NCI-H526 treated with DMSO at 0.1 percent for 48 hours (cell line): Measurements from ENCODE around the gene MED27.

Experiments used
- DNase-seq: peaks from one replicate; lab custom pipeline; 2025; lab: John Stamatoyannopoulos, UW

MED27 gene

DNA sequence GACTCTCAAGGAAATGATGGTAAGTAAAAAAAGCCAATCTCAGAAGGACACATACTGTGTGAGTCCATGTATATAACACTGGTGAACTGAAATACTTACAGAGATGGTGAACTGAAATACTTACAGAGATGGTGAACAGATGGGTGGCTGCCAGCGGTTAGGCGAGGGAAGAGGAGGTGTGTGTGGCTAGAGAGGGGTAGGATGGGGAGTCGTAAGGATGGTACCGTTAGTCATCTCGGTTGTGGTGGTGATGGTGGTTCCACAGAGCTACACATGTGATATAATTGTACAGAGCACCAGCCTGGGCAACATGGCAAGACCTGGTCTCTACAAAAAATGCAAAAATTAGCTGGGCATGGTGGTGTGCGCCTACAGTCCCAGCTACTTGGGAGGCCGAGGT is 226.2 kb downstream of the MED27 start:
- DNase-seq, result no peak

DNA sequence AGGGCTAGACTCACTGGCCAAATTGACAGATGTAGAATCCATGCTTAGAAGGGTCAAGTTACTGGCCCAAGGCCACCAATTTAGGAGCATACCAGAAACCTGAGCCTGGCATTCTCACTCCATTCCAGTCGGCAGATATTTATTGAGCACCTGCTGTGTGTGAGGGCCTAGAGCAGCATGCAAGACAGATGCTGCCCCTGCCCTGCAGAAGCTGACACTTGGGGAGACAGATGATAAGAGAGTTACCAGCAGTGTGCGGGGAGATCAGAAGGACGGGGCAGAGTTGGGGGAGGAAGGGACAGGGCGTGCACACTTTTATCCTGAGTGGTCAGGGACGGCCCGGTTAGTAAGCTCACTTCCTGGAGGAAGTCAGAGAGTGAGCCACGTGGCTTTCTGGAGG is 228.3 kb downstream of the MED27 start:
- DNase-seq, result no peak

DNA sequence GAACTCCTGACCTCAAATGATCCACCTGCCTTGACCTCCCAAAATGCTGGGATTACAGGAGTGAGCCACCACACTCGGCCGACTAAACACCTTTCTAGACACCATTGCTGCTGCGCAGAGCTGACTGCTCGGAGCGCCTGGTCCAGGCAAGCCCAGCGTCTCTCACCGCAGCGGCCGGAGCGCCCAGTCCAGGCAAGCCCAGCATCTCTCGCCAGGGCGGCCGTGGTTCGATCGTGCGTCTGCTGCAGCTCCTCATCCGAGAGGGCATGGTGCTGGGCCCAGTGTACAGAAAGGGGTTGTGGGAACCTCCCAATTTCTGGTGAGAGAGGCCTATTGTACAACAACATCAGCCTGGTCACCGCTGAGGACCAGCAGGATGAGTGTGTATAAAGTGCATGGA is 230.3 kb downstream of the MED27 start:
- no peak for DNase-seq

DNA sequence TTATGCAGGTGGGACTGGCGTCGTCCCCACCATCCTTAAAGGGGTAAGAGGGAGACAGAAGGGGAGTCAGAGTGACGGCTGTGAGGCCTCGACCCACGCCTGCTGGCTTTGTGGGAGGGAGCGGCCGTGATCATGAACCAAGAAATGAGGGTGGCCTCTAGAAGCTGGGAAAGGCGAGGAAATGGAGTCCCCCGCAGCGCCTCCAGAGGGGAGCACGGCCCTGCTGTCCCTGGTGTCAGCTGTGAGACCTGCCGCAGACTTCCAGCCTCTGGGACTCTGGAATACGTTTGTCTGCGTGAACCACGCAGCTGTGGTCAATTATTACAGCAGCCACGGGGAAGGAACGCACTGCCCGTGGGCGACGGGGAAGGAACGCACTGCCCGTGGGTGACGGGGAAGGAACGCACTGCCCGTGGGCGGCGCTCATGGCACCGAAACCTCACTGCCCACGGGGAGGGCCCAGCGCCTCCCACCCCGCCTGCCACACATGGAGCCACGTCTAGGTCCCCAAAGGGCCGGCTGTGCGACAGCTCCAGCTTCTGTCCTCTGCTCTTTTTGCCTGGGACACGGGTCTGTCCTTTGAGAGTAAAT is 231.0 kb downstream of the MED27 start:
- no peak for DNase-seq

DNA sequence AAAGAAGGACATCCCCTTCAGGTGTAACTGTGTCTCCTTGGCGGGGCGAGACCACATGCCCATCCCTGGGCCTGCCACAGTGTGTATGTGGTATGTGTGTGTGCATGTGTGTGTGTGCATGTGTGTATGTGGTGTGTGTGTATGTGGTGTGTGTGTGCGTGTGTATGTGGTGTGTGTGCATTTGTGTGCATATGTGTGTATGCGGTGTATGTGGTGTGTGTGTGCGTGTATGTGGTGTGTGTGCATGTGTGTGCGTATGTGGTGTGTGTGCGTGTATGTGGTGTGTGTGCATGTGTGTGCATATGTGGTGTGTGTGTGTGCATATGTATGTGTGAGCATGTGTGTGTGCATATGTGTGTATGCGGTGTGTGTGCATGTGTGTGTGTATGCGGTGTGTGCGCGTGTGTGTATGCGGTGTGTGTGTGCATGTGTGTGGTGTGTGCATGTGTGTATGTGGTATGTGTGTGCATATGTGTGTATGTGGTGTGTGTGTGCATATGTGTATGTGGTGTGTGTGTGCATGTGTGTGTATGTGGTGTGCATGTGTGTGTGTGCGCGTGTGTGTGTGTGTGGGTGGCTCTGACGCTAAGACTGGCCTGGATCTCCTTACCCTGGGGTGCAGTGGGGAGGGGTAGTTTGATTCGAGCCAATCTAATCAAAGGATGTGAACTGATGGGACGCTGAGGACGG is 231.9 kb downstream of the MED27 start:
- no peak for DNase-seq

DNA sequence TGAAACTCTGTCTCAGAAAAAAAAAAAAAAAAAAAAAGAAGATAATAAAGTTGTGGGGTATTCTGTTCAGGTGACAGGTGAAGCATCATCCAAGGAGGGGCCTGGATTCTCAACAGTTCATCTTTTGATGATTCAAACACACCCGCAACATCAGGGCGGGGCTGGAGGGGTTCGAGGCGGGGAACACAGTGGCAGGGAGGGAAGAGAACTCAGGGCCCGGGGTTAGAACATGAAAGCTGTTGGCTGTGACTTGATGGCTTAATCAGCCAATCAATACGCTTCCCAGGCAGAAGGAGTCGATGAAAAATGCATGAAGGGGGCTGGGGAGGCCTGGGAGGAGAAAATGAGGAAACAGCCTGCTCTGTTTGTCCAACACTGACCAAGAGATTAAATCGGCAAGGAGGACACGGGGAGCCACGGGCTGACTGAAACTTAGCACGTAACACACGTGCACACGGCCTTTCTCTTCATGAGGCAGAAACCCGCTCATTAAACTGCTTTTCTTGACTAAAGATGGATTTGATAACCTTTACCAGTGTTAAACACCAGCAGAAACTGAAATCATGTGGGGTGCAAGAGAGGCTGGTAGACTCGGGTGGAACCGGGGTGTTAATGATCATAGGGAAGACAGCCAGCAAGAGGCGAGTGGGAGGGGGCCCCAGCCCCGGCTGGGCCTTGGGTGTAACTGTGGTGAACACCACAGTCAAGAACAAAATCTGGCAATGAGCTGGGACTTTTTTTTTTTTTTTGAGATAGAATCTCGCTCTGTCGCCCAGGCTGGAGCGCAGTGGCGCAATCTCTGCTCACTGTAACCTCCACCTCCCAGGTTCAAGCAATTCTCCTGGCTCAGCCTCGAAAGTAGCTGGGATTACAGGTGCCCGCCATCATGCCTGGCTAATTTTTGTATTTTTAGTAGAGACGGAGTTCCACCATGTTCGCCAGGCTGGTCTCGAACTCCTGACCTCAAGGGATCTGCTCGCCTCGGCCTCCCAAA is 234.1 kb downstream of the MED27 start:
- no peak for DNase-seq

DNA sequence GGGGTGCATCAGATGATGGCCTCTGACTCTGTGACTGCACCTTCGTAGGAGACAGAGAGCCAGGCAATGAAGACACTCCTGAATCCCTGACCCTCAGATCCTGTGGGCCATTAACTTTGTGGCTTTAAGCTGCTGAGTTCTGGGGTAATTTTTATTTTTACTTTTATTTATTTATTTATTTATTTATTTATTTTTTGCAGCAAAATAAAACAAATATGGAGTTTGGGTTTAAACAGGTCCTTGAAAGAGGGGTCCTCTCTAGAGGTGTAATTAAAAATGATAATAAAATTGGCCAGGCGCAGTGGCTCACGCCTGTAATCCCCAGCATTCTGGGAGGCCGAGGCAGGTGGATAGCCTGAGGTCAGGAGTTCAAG is 234.9 kb downstream of the MED27 start:
- DNase-seq, result no peak

DNA sequence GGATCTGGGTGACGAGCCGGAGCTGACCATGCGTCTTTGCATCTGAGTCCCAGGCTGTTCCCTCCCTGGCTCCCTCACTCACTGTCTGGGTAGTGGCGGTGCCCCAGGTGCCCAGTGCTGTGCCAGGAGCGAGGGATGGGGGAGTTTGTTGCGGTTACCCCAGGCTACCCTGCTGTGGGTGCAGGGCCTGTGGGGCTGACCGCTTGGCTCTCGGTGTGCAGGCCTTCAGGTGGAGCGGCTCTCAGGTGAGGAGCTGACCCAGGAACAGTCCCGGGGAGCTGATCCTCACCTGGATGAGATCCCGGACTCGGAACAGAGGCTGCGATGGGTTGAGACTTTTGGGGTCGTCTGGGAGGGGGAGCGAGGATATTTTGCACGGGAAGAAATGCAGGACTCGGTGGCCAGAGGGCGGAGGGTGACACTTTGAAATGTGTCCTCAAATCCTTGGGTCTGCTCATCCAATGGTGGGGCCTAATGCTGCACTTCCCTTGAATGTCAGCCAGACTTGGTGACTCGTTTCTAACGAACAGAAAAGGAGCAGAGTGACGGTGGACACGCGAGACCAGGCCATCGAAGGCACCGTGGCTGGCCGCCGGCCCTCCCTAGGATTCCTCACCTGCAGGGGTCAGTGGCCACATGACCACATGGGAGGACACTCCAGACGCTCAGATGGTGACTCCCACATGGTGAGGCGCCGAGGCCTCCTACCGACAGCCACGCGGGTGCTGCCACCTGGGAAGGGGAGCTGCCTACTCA is 235.5 kb downstream of the MED27 start:
- no peak for DNase-seq

DNA sequence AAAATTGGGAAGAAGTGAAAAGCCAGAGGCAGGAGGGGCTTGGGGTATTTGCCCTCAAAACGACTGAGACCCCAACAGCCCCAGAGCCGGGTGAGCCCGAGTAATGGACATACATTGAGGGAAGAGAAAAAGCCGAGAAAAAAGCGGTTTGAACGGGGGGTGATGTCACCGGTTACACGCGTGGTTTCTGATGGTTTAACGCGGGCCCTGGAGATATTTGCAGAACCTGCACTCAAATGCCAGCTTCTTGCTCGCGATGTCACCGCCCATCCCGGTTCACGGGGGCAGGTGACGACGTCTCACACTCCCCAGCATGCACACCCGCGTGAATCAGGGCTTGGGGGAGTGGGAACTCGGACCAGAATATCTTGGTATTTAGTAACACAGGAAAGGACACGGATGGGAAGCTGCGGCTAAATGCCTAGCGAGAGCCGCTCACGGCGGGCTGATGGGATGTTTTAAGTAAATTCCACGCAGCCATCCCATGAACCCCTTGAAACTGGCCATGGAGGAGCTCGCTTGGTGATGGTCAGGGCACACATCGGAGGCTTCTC is 237.8 kb downstream of the MED27 start:
- no peak for DNase-seq

DNA sequence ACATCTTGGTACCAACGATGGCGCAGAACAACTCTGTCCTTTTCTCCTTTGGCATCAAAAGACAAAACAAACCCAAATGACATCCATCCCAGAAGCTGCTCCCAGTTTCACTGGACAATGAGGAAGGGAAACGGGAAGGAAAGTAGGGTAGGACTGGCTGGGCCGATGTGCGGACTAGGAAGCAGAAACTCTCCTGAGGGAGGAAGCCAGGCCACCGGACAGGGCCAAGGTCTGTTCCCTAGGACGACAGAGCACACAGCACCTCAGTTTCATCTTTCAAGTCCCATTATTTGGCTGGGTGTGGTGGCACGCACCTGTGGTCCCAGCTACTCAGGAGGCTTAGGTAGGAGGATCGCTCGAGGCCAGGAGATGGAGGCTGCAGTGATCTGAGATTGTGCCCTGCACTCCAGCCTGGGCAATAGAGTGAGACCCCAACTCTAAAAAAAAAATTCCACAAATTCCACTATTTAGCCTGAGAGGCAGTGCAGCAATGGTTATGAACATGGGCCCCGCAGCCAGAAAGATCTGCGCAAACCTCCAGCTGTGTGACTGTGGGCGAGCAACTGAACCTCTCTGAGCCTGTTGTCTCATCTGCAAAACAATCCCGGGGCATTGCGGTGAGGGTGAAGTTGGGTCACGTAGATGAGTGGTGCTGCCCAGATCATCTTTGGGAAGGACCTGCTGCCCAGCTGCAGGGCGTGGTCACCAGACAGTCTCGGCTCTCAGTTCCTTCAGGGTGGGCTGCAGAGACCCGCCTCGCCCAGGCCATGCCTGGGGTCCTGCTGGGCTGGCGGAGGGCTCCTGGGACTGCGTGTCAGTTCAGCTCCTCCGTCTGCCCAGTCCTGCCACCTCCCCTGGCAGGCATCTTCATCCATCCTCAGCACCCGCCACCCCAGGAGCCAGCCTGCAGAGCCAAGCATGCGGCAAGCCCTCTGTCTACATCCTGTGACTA is 238.6 kb downstream of the MED27 start:
- DNase-seq, result no peak

DNA sequence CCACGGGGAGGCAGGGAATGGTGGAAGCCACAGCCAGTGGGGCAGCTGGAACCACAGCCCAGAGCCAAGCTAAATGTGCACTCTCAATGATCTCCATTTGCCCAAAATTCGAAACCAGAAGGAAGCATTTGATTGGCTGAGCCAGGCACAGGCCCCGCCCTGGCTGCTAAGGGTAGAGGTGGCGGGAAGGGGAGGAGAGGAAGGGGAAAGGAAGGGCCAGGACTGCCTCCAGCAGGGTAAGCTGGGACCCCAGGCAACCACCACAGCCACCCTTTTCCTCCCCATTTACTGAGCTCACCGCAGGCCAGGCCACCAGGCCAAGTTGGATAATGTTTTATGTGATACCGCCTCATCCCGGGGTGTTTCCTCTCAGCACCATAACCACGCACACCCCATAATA is 239.4 kb downstream of the MED27 start:
- no peak for DNase-seq

DNA sequence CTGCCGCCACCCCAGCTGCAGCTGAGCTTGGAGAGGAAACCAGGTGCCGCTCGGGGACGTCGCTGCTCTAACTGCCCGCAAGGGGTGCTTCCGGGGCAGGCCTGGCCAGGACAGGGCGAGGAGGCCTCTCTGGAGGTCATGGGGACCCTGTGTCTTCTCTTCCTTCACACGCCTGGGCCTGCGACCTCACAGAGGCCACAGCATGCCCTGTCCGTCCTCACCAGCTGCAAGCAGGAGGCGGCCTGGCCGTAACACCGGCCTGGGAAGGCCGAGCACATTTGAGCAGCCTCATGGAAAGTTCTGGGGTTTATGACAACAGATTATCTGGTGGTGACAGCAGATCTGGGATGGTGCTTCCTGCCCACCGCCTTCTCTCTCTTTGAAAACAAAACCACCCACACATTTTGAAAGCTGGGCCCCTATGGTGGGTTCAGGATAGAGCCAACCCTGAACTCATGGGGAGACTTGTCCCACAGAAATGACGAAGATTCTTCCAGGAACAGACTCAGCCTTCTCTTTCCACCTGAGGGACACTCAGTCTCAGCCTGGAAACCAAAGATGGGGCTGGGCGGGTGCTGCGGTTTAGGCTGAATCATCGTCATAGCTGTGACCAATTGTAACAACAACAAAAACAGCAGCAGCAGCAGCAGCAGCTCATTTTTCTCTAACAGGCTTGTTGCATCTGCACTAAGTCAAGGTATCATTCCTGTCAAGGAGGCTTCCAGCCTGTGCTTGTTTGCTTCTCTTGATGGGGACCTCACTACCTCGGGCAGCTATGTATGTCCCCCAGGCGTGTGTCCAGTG is 240.2 kb downstream of the MED27 start:
- no peak for DNase-seq

DNA sequence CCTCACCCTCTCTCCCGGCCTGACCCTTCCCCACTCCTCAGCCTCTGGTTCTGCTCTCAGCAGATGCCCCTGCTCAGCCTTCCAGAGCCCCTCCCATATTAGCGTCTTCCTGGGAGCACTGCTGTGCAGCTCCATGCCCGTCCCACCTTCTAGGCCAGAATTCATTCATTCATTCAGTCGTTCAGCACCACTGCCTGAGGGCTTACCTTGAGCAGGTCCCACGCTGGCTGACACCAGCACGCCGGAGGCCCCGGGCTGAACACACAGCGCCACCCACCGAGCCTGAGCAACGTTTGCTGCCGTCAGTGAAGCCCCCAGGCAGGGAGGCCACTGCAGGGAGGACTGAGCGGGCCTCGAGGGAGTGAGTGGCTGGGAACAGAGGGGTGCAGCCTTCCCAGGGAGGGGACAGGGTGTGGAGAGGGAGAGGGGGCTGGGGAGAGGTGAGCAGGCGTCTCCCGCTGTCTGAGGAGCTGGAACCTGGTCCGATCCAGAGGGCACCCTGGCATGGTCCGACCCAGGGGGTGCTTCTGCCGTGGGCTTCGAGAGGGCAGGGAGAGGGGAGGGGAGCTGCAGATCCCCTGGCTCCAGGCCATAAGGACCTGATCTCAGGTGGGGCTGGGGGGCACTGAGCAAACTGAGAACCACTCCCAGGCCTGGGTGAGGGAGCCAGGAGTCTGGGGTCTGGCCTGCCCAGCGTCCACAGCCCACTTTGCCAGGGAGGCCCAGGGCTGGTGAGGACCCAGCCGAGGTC is 241.0 kb downstream of the MED27 start:
- no peak for DNase-seq

DNA sequence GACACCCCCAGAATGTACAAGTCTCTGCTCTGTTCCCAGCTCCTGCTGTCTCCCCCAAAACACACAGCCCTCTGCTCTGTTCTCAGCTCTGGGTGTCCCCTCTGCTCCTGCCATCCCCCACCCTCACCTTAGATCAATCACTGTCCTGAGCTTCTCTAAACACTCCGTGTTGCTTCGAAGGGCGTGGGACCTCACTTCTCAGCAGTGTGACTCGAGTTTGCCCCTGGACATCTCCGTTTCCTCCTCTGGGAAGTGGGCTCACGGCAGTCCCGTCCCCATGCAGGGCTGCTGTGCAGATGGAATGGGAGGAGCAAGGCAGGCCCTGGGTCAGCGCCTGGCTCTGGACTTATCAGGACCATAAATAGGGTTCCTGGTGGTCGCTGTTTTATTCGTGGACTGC is 241.8 kb downstream of the MED27 start:
- no peak for DNase-seq

DNA sequence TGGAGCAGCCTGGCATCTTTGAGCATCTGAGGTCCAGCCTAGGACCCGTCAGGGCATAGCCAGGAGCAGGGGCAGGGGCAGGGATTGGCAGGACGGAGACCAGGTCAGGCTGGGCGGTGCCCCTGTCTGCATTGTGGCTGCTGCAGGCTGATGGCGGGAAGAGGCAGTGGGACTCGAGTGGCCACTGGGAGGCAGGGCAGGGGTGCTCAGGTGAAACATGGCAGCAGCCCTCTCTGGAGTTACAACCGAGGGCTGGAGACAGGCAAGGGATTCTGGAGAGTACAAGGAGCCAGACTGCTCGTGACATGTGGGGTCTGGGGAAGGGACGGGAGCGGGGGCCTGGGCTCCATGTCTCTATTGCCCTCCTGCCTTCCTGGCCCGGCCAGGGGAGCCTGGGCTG is 242.4 kb downstream of the MED27 start:
- DNase-seq, result no peak

DNA sequence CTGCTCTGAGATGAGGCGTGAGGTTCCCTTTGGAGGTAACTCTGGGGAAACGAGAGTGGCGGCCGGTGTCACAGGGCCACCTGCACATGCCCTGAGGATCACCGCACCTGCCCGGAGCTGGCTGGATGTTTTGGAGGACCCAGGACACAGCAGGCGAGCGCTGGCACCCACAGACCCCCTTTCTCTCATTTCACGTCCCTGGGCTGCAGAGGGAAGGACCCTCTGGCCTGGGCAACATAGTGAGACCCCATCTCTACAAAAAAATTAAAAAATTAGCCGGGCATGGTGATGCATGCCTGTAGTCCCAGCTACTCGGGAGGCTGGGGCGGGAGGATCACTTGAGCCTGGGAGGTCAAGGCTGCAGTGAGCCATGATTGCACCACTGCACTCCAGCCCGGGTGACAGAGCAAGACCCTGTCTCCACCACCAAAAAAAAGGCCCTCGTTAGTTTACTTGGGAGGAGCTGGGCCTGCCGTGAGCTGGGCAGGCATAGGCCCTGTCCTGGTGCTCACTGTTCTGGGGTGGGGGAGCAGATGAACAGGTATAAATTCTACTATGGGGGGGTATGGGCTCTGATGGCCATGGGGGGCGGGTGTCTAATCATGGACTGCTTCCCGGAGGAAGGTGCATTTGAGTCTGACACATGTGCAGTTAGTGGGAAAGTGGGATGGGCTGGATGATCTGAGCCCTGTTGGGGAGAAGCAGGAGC is 242.9 kb downstream of the MED27 start:
- no peak for DNase-seq

DNA sequence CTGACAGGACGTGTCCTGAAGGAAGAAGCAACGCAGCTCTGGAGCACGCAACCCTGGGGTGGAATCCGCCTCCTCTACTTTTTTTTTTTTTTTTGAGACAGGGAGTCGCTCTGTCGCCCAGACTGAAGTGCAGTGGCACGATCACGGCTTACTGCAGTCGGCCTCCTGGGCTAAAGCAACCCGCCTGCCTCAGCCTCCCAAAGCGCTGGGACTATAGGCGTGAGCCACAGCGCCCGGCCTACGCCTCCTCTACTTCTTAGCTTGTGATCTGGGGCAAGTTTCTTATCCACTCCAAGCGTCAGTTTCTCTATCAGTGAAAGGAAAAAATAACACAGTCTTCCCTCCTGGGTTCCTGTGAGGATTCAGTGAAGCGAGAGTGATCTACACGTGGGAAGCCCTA is 243.6 kb downstream of the MED27 start:
- DNase-seq, result no peak

DNA sequence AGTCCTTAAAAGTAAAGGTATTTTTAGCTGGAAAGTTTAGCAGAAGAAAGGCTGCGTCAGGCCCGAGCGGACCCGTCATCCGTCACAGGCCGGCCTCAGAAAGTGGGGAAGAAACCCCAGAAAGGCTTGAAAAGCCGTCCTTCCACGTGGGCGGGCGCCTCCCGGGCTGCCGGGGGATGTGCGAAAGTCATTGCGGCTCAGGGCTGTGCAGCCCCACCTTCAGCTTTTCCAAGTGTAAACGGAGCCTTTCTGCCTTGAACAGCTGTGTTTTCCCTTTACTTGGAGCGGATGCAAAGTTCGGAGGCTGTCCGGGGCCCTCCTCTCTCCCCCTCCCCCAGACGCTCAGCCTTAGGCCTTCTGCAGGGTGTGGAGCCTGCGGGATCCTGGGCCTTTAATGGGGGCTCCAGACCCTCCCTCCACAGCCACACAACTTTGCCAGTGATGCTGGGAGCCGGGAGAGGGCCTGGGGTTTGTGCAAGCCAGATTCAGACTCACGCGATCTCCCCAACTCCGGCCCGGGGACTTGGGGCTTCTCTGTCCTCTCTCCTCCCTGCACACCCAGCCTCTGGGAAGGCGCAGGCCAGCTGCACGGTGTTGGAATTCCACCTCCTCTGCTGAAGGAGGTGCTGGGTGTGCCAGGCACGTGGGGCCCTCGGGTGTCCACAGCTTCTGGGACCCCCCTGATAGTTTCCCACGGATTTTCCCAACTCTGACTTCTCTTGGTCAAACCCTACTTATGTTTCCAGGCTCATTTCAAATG is 244.3 kb downstream of the MED27 start:
- DNase-seq, result no peak
